ENCODE results near the gene SERINC3. TPM values are rescaled to one million over a fixed set of nuclear protein-coding genes. Genes with fewer than 3 reads are reported as not detected.
"Not testable (repeated sequence)": the region's sequence is repeated elsewhere in the genome, so short reads cannot be mapped to it uniquely, and the experiment has no call there.

The SERINC3 gene
- total RNA-seq, 1 donor from 2014 or later: 89.9 TPM

DNA sequence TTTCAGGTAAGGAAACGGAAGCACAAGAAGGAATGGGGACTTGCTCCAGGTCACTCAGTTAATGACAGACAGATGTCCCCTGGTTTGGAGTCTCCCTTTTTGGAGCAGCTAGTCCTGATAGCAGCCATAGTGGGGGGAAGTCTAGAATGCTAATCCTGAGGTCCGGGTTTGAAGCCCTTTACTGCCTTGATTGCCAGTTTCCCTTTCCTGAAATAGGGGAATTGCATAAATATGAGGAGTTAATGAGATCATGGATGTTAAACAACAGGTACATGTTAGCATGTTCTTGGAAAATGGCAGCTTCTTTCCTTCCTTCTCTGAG is 46.5 kb downstream of the SERINC3 start:
- ATAC-seq (peak; percentile 3), DNase-seq (no peak)
- intact Hi-C loops (cut with micrococcal nuclease): no loop called here

DNA sequence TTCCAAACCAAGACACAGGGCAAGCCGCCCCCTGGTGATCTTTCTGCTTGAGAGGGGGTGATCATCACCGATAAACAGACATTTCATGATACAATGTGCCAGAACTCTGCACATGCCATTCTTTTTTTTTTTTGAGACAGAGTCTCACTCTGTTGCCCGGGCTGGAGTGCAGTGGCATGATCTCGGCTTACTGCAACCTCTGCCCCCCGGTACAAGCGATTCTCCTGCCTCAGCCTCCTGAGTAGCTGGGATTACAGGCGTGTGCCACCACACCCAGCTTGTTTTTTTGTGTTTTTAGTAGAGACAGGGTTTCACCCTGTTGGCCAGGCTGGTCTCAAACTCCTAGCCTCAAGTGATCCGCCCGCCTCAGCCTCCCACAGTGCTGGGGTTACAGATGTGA is 49.6 kb downstream of the SERINC3 start:
- ATAC-seq; DNase-seq; intact Hi-C loops (cut with micrococcal nuclease): not testable (repeated sequence)

DNA sequence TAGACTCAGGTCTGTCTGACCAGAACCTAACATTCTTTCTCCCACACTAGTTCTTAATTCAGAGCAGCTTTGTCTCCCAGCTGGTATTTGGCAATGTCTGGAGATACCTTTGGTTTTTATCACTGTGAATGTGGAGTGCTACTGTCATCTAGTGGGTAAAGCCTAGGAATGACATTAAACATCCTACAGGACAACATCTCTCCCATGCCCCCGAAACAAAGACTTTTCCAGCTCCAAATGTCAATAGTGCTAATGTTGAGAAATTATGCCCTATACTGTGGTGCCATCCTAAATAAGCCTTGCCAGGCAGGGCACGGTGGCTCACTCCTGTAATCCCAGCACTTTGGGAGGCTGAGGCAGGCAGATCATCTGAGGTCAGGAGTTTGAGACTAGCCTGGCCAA is 50.4 kb downstream of the SERINC3 start:
- intact Hi-C loops (cut with micrococcal nuclease): no loop called here
- ATAC-seq (no peak), DNase-seq (no peak)

DNA sequence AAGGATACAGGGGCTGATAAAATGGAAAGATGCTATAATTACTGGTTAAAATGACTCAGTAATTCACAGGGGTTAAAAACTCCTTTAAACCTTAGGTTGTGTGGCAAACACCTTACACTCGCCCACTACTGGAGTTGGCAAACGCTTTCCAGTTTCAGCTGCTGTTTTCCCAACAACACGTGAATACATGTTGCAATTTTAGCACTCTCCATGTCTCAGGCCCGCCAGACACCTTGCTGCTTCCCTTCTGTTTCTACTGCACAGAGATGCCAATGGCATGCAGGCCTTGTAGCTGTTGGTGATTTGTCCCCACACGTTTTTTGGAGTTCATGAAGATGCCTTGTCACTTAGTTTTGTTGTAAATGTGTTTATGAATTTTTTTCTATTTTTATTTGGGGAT is 51.5 kb downstream of the SERINC3 start:
- DNase-seq (no peak), ATAC-seq (no peak)
- intact Hi-C loops (cut with micrococcal nuclease): no loop called here

DNA sequence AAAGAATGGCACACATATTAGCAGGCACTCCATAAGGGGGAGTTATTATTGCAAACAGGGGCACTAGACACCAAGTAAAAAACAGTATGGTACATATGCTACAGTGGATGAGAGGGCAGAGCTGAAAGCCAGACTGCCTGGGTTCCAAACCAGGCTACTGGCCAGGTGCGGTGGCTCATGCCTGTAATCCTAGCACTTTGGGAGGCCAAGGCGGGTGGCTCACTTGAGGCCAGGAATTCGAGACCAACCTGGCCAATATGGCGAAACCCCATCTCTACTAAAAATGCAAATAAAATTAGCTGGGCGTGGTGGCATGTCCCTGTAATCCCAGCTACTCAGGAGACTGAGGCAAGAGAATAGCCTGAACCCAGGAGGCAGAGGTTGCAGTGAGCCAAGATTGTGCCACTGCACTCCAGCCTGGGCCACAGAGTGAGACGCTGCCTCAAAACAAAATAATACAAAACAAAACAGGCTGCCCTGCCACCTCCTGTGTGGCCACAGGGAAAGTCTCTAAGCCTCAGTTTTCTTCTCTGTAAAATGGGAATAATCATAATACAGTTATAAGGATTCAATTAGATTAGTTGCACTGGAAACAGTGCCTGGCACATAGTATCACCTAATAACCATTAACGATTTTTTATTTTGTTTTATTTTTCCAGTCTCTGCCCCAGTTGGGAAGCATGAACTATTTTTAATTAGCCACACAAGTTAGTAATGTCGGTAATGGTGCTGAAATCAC is 53.7 kb downstream of the SERINC3 start:
- intact Hi-C loops (cut with micrococcal nuclease): loop anchor here (10.0 kb wide), 1 partner anchor 253 kb away; the partner anchor contains the start of gene OSER1
- ATAC-seq (no peak), DNase-seq (no peak)

DNA sequence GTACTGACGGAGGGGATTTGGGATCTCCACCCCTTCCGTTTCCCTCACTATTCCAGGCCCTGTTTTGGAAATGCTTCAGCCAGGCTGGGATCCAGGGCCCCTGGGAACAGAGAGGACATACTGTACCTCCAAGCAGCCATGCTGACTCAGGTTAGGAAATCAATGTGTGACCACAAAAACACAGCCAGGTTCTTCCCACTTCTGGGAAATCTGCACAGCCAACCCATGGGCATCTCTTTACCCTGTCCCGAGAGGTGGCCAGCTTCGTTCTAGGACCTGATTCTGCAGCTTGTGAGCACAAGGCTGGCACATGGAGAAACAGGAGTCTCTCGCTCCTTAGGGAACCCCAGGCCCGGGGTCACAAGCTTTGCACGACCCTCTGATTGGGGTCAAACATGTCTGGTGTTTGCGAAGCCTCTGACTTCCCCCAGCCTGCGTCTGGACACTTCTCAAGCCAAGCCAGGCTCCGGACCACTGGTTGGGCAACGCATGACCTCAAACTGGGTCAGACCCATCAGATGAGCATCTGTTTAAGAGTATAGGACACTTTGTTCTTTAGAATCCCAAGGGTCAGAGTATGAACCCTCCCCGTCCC is 54.5 kb downstream of the SERINC3 start:
- peak; percentile 58 for DNase-seq
- intact Hi-C loops (cut with micrococcal nuclease): loop anchor here (10.0 kb wide), 1 partner anchor 253 kb away; the partner anchor contains the start of gene OSER1
- peak; percentile 85 for ATAC-seq

DNA sequence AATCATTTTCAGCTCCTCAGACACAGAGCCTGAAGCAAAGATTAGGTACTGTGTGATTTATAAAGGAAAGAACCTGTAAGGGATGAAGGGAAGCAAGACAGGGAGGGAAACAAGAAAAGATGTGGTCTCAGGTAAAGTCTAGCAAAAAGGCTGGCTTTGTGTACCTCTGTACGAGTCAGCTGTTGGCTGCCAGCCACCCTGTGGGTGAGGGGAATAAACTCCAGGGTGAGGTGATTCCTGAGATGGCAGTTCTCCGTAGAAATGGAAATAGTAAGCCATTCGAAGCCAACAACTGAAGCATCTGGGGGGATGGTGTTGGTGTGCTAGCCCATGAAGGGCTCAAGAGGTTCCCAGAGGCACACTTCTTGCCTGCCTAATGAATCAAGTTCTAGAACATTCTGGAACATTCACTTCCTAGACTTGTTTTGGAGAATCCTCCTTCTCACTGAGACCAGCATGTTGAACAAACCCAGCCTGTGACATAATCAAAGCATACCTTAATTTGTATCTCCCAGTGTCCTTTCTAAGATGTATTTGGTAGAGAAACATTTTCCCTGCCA is 56.8 kb downstream of the SERINC3 start:
- no peak for ATAC-seq
- intact Hi-C loops (cut with micrococcal nuclease): loop anchor here (10.0 kb wide), 1 partner anchor 250 kb away; the partner anchor contains the start of gene OSER1
- DNase-seq: no peak

DNA sequence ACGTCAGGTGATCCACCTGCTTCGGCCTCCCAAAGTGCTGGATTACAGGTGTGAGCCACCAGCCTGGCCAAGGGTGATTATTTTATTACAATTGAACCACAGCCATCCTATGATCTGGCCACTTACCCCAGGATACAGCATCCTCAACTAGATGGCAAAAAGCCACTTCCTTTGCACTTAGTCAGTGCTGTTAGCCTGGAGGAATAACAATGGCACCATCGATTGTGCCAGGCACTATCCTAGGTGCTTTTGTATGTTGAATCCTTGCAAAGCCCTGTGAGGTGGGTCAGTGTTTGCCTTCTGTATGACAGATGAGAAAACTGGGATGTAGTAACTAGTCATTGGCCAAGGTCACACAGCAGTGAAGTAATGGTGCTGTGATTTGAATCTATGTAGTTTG is 57.4 kb downstream of the SERINC3 start:
- ATAC-seq: no peak
- intact Hi-C loops (cut with micrococcal nuclease): loop anchor here (10.0 kb wide), 1 partner anchor 250 kb away; the partner anchor contains the start of gene OSER1
- DNase-seq: no peak

DNA sequence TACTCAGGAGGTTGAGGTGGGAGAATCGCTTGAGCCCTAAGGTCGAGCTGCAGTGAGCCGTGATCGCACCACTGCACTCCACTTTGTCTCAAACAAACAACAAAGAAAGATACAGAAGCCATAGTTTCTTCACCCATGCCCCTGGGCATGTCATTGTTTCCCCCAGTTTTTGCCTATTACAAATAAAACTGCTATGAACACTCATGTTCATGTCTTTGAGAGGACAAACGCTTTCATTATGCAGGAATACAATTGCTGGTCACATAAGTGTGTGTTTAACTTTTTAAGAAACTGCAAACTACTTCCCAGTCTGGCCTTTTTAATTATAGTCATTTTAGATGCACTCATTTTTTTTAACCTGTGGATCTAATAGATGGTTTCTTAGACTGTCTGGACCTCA is 58.4 kb downstream of the SERINC3 start:
- DNase-seq (no peak), ATAC-seq (no peak)
- intact Hi-C loops (cut with micrococcal nuclease): loop anchor here (10.0 kb wide), 1 partner anchor 249 kb away; the partner anchor contains the start of gene OSER1

DNA sequence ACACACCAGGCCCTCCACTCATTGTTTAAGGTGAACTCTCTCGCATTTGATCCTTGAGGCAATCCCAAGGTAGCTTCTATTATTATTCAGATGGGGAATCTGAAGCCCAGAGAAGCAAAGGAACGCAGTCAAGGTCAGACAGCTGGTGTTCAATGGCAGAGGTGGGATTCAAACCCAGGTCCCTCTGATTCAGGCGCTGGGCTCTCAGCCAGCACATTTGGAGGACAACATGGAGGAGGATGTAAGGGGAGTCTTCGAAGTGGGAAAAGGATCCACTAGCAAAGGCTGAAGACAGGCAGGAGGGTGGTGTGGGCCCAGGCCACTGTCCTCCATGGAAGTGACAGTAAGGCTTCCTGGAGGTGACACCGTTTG is 60.1 kb downstream of the SERINC3 start:
- intact Hi-C loops (cut with micrococcal nuclease): loop anchor here (10.0 kb wide), 1 partner anchor 247 kb away; the partner anchor contains the start of gene OSER1
- DNase-seq: no peak
- ATAC-seq: no peak

DNA sequence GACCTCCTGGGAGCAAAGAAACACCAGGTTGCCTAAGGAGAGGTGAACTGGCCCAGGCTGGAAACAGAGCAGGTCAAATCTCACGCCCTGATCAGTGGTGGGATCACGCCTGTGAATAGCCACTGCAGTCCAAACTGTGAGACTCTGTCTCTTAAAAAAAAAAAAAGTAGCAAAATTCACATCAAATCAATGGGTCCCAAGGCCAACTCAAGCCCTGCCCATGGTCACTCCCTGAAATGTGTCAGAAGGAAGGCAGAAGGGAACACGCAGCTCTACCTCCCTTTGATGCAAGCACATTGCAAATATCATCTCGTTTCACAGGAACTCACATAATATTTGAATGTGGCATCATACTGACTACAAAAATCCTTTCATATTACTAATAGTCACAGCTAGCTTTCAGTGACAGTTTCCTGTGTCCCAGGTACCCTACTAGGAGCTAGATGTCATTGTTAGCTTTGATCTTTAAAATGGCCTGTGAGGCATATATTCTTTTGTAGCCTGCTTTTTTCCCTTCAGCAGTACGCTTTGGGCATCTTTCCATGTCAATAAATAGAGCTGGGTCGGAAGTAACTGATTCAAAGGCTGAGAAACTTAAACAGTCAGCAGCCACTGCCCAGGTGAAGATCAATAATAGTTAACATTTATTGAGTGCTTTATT is 60.6 kb downstream of the SERINC3 start:
- ATAC-seq (no peak), DNase-seq (no peak)
- intact Hi-C loops (cut with micrococcal nuclease): loop anchor here (10.0 kb wide), 1 partner anchor 246 kb away; the partner anchor contains the start of gene OSER1

DNA sequence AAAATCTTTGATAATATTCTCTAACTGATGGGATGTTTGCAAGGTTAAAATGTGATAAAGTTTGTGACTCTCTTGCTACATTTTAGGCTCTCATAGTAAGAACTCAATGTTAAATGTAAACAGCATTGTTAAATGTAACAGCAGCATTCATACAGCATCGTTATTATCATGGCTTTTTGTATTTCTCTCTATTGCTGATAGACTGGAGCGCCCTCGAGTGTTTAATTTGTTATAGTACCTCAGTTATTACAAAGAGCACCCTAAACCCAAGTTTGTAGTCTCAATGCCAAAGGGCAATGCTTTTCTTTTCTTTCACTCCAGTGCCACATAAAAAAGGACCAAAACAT is 61.1 kb downstream of the SERINC3 start:
- DNase-seq (no peak), ATAC-seq (no peak)
- intact Hi-C loops (cut with micrococcal nuclease): loop anchor here (10.0 kb wide), 1 partner anchor 246 kb away; the partner anchor contains the start of gene OSER1

DNA sequence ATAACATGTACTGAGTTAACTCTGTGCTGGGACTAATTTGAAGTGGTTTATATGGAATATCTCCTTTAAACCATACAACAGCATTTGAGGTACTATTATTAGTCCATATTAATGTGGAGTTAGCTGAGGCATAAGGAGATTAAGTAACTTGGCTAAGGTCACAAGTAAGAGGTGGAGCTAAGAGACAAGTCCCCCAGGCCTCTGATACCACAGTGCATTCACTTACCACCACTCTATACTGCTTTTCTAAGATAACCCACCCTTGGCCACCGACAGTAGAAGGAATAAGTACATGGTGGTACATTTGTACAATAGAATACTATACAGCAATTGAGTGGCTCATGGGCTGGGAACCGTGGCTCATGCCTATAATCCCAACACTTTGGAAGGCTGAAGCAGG is 62.6 kb downstream of the SERINC3 start:
- no peak for DNase-seq
- intact Hi-C loops (cut with micrococcal nuclease): no loop called here

DNA sequence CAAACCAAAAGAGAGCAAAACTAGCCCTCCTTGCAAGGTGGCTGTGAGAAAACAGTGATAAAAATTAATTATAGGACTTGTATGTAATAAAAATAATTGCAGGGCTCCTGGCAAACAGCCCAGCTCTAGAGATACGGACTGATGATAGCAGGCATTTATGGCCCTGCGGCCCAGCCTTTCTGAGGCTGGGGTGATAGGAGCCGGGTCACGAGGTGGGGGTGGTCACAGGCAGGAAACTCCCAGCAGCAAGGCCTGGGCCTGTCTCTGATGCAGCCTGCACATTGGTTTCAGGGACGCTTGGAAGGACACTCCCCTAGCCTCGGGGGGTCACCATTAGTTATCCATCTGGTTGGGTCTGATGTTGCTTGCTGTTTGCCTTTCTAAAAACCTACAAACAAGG is 64.9 kb downstream of the SERINC3 start:
- intact Hi-C loops (cut with micrococcal nuclease): no loop called here
- ATAC-seq: no peak

More for the DNA sequence above, 62.6 kb downstream of the SERINC3 start:
- no peak for ATAC-seq

DNA sequence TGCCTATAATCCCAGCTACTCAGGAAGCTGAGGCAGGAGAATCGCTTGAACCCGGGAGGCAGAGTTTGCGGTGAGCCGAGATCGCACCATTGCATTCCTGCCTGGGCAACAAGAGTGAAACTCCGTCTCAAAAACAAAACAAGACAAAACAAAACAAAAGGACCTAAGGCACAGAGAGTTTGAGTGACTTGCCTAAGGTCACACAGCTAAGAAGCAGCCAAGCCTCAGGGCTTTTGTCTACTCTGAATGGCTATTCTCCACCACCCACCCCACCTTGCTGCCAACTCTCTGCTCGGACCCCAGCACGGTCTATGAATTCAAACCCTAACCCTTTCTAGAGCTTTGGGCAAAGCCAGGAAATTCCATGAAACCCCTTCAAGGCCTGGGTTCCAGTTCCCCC is 65.3 kb downstream of the SERINC3 start:
- intact Hi-C loops (cut with micrococcal nuclease): no loop called here
- ATAC-seq: no peak

More for the DNA sequence above, 64.9 kb downstream of the SERINC3 start:
- no peak for DNase-seq

DNA sequence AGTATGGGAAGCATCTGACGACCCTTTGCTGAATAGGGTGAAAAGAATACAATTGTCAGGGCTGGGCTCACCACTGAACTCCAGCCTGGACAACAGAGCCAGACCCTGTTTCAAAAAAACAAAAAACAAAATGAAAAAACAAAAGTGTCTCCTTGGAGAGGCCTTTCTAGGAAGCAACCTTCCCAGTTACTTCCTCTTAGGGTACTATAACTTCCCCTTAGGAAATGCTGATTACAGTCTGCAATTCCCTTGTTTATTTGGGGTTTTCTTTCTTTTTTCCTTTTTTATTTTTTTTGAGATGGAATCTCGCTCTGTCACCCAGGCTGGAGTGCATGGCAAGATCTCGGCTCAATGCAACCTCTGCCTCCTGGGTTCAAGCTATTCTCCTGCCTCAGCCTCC is 66.7 kb downstream of the SERINC3 start:
- DNase-seq (no peak), ATAC-seq (no peak)
- intact Hi-C loops (cut with micrococcal nuclease): no loop called here

More for the DNA sequence above, 65.3 kb downstream of the SERINC3 start:
- no peak for DNase-seq

DNA sequence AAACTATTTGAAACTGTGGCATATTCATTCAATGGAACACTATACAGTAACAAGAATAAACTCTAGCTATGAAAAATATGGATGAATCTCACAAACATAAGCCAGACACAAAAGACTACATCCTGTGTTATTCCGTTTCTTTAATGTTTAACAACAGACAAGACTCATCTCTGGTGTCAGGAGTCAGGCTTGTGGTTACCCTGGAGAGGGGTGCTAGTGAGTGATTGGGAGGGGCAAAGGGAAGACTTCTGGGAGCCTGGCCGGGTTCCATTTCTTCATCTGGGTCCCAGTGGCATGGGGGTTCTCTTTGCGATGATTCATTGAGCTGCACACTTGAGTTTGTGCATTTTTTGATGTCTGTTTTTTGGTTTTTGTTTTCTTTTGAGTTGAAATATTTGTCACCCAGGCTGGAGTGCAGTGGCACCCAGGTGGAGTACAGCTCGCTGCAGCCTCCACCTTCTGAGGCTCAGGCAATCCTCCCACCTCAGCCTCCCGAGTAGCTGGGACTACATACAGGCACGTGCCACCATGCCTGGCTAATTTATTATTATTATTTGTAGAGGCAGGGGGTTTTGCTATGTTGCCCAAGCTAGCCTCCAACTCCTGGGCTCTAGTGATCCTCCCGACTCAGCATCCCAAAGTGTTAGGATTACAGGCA is 67.4 kb downstream of the SERINC3 start:
- DNase-seq (no peak), ATAC-seq (no peak)
- intact Hi-C loops (cut with micrococcal nuclease): no loop called here

DNA sequence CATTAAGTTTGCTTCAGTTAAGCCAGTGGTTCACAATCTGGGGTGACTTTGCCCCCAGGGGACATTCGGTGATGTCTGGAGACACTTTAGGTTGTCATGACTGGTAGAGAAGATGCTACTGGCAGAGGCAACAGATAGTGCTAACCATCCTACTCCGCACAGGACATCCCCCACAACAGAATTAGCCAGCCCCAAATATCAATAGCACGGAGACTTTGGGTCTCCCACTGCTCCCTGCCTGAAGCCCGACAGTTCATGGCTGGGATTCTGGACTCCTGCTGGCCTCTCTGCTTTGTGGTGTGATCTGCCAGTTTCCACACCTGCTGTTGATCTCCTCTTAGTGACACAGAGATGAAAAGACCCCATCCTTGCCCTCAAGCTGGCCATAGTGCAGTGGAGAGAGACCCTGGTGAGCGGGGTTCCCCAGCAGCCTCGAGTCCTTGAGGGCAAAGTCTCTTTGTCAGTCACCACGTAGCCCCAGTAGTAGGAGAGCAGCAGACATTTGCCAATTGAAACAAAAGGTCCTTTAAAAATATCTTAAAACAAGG is 70.9 kb downstream of the SERINC3 start:
- DNase-seq (no peak), ATAC-seq (no peak)
- intact Hi-C loops (cut with micrococcal nuclease): no loop called here

DNA sequence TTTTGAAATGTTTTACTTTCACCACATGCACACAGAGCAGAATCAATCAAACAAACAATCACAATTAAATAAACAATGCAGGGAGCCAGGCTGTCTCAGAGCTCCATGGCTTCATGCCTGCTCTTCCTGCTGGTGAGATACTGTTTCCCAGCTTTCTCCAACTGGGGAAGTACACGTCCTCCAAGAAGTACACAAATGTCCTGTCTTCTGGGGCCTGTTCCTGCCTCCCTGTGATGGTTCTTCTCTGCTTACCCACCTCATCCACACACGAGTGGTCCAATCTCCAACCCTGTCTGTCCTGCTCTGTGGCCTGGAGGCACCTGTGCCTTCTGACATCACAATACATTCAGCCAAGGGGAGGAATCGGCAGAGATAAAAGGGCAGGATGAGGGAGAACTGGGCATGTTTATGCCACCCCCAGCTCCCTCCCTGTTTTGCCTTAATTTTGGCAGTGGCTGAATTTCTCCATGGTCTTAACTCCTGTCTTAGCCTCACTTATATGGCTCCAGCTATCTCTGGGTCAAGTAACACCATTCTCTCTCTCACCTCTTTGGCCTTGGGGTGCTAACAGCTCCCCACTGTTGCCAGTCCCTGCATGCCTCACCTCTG is 71.5 kb downstream of the SERINC3 start:
- intact Hi-C loops (cut with micrococcal nuclease): no loop called here
- ATAC-seq (no peak), DNase-seq (no peak)
